ENCODE results near the gene KIAA1755.

KIAA1755 gene, protein sequence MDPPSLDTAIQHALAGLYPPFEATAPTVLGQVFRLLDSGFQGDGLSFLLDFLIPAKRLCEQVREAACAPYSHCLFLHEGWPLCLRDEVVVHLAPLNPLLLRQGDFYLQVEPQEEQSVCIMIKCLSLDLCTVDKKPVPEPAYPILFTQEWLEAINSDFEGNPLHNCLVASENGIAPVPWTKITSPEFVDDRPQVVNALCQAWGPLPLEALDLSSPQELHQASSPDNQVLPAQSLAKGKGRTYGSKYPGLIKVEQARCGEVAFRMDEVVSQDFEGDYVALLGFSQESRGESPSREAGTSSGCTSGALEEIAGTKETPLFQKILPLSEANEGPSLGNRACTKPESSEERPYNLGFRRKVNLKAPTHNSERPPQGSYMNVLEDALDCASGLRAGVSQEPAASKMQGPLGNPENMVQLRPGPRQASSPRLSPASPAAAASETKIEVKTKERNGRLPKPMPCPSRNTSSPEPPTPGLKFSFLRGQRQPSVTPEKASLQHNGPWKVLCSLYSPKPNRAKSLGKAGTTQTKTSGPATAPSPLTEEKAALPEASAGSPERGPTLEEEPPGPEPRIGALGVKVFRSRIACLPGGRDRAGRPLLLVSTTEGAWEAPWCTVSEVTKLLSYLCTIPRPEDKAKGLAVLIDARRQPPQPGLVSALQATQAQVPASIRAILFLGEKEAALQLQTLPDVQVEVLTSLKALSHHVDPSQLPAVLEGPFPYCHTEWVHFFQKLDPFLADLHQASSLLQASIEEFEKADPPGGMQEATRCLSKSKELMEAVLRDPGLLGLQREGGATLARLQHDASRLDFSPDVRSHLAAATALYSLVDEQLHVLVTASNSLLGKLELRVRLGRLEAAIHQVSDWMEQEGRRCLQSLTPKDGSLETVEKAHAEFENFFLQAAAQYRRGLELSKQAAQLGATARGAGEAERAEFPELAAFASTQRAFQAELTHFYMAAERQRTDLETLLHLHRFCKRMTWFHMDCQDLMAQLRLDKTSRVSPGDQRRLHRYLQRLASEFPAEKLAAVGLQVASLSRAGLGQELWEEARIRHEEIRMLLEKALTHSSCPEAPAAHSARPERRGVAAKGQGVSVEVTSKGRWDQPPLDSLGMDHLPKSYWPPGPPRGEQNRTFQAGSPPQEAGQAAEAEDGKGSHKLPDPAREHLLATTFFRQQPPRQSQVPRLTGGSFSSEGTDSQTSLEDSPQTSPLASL

DNA sequence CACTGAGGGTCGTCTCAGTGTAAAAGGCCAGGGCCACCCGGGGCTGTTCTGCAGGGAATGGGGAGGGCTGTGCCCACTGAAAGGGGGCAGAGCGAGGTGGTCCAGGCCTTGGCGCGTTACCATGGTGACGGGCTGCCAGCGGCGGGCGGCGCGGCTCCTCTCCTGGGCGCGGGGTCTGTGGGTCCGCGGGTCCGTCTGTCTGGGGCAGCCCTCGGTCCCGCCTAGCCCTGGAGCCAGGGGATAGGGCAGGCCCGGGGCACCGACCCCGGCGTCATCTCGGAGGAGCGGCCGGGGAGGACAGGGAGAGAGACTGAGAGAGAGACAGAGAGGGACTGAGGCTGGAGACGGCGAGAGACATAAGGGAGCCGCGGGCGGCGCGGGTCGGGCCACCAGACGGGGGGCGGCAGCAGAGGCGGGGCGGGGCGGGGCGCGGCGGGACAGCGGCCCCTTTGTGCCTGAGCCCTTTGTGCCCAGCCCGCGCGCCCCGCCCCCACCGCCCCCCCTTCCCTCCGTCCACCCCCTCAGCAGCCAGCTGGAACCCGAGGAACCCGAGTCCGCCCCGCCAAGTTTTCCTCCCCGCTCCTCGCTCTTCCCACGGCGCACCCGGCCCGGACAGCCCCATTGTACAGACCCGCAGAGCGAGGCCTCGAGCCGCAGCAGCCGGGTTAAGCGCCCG, at the start of gene KIAA1755:
Gene KIAA1755, minus strand, starts transcription at position 358 of the 676 bp plus-strand sequence. Its CDS starts 235 bp downstream, at position 123.
- no peak for DNase-seq (ENCODE audit: low spot score)
- H3K27ac ChIP-seq: no peak within 1 kb of the TSS
- CTCF ChIA-PET: interaction anchor here (0.8 kb wide), 1 partner anchor 145 kb away, joined by 4 read pairs; no protein-coding TSS in a partner anchor
- TF ChIP-seq, protein P1, sequence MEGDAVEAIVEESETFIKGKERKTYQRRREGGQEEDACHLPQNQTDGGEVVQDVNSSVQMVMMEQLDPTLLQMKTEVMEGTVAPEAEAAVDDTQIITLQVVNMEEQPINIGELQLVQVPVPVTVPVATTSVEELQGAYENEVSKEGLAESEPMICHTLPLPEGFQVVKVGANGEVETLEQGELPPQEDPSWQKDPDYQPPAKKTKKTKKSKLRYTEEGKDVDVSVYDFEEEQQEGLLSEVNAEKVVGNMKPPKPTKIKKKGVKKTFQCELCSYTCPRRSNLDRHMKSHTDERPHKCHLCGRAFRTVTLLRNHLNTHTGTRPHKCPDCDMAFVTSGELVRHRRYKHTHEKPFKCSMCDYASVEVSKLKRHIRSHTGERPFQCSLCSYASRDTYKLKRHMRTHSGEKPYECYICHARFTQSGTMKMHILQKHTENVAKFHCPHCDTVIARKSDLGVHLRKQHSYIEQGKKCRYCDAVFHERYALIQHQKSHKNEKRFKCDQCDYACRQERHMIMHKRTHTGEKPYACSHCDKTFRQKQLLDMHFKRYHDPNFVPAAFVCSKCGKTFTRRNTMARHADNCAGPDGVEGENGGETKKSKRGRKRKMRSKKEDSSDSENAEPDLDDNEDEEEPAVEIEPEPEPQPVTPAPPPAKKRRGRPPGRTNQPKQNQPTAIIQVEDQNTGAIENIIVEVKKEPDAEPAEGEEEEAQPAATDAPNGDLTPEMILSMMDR (conservative IDR thresholded peaks at IDR 0.05; ENCODE audit: low read depth): no peak
- POLR2A ChIA-PET (ENCODE audit: low non-redundant PET): no interaction called here

DNA sequence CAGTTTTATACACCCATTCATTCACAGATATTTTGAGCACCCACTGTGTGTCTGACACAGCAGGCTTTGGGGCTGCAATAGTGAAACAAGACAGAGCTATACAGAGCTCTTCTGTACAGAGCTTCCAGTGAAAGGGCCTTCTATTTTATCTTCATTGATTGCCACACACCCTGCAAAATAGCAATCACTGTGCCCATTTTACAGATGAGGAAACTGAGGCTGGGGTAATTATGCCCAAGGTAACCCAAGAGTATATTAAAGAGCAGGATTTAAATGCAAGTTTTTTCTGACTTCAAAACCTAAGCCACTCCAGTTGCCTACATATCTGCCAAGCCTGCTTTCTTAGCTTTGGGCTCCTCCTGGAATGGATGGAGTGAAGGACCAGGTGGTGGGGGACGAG, 47.9 kb upstream of the KIAA1755 start:
- H3K27ac ChIP-seq: no peak overlapping the region
- ChIA-PET CTCF (interaction anchor here (1.0 to 1.2 kb wide), 3 partner anchors 9 to 14 kb away, joined by 3 to 4 read pairs (median 4); no protein-coding TSS in a partner anchor), POLR2A (ENCODE audit: low non-redundant PET) (interaction anchor here (0.6 kb wide), 1 partner anchor 431 kb away, joined by 3 read pairs; no protein-coding TSS in a partner anchor)
- TF ChIP-seq, protein P1 (conservative IDR thresholded peaks at IDR 0.05; ENCODE audit: low read depth): no peak
- no peak for DNase-seq (ENCODE audit: low spot score)

DNA sequence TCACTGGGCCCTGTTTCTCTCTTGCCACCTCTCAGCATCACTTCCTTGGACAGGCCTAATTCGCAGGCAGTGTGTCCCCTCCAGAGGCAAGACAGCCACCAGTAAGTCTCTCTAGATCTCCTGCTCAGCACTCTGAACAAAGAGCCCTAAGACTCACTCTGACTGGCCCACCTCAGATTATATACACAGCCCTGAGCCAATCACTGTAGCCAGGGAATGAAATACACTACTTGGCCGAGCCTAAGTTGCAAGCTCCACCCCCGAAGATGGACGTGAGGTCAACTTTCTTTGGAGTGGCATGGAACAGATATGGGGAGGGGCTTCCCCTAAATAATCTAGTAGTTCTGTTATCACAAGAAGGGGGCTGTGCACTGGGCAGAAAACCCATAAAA, 47.5 kb upstream of the KIAA1755 start:
- H3K27ac ChIP-seq: no peak overlapping the region
- ChIA-PET CTCF (interaction anchor here (0.5 to 1.5 kb wide), 5 partner anchors 9 to 751 kb away, joined by 3 to 8 read pairs (median 3); no protein-coding TSS in a partner anchor), POLR2A (ENCODE audit: low non-redundant PET) (no interaction called here)
- TF ChIP-seq, protein P1 (conservative IDR thresholded peaks at IDR 0.05; ENCODE audit: low read depth): no peak
- DNase-seq (ENCODE audit: low spot score): no peak

DNA sequence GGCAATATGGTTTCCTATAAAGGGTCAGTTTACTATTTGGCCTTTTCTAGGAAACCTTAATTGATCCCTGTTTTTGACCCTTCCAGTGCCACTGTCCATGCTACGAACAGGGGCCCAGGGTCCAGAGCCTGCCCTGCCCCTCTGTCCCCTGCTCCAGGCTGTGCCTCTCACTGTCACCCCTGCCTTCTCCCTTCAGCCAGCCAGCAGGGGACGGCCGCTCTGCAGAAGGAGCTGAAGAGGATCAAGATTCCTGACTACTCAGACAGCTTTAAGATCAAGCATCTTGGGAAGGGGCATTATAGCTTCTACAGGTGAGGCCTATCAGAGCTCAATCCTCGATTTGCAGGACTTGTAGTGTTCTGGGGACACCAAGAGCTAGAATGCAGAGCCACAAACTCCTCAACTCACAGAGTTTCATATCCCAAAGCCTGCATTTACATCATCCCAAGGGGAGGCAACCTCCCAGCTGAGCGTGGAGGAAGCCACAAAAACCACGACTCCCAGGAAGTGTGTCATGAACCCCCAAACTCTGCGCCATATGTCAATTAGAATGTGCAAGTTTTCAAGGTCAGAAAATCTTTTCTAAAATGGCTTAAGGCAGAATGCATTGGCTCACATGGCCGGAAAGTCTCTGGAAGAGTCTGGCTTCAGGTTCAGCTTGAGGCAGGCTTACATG, 47.0 kb upstream of the KIAA1755 start:
- CTCF ChIA-PET: interaction anchor here (0.5 to 1.5 kb wide), 7 partner anchors 8 to 750 kb away, joined by 3 to 8 read pairs (median 3); no protein-coding TSS in a partner anchor
- H3K27ac ChIP-seq: no peak overlapping the region
- no peak for DNase-seq (ENCODE audit: low spot score)
- POLR2A ChIA-PET (ENCODE audit: low non-redundant PET): no interaction called here
- TF ChIP-seq, protein P1 (conservative IDR thresholded peaks at IDR 0.05; ENCODE audit: low read depth): no peak

DNA sequence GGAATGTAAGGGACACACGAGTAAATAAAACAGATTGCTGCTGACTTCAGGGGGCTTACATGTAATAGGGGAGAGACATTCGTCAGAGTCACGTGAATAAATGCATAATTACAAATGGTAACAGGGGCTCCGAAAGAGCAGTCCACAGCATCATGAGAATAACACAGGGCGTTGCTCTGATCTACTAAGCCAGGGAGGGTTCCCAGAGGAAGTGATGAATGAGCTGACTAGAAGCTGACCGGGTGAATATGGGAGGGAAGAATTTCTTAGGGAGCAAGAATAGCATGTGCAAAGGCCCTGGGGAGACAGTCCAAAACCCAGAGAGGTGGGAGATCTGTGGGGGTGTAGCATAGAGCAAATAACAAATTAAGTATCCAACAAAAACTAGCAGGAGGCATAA, 45.8 kb upstream of the KIAA1755 start:
- CTCF ChIA-PET: interaction anchor here (0.7 kb wide), 1 partner anchor 50 kb away, joined by 3 read pairs; no protein-coding TSS in a partner anchor
- no peak overlapping the region for H3K27ac ChIP-seq
- POLR2A ChIA-PET (ENCODE audit: low non-redundant PET): no interaction called here
- DNase-seq (ENCODE audit: low spot score): no peak
- TF ChIP-seq, protein P1 (conservative IDR thresholded peaks at IDR 0.05; ENCODE audit: low read depth): no peak

All from RWPE1 (cell line).